ENCODE data around the gene GRK4. TPM values are rescaled to one million over a fixed set of nuclear protein-coding genes. Genes with fewer than 3 reads are reported as not detected.

Gene GRK4
- total and polyA plus RNA-seq, 10 of the 15 experiments (the other 5 are each of a cell fraction or from before 2014, with no cell fraction given), result 1.1 to 4.0 (median 2.5) TPM

- TF ChIP-seq CBX3 (IDR thresholded peaks at IDR 0.05; ENCODE audit: borderline replicate concordance, low read depth), result no peak
- no peak for TF ChIP-seq NR2F1 (conservative IDR thresholded peaks at IDR 0.05)
- TF ChIP-seq RBBP5 (conservative IDR thresholded peaks at IDR 0.05), result no peak
Measured at GRCh38 chr4:2971275-2971674, 7.9 kb downstream of the GRK4 start (continued).

- H3K4me1 ChIP-seq (ENCODE audit: control insufficient read depth, insufficient read depth, low read length), result no peaks in the 10 kb centered on the region
- ChIA-PET POLR2A (no interaction called here), SMC1A (ENCODE audit: uncharacterized antibody, unreplicated experiment) (interaction anchor here (0.7 to 1.9 kb wide), 12 partner anchors 11 to 825 kb away, joined by 3 to 8 read pairs (median 4); partner anchors contain the start of gene GRK4), CTCF (interaction anchor here (0.6 to 4.7 kb wide), 32 partner anchors 9 to 762 kb away, joined by 3 to 54 read pairs (median 5); partner anchors contain the start of genes GRK4 and NOP14), RAD21 (ENCODE audit: unreplicated experiment) (interaction anchor here (0.8 to 1.4 kb wide), 4 partner anchors 14 to 103 kb away, joined by 3 to 7 read pairs (median 4); partner anchors contain the start of genes GRK4 and NOP14)
- H3K36me3 ChIP-seq (ENCODE audit: control insufficient read depth in 2 of 2, insufficient read depth in 2 of 2, low read length in 1 of 2), result no peaks in the 10 kb centered on the region
- ATAC-seq, result no peak
- no peak for DNase-seq (ENCODE audit: low read depth, low spot score)
- no peak for FAIRE-seq
- intact Hi-C loops (cut with micrococcal nuclease; ENCODE audit: unreplicated experiment), result loop anchor here (1.0 kb wide), 1 partner anchor 60 kb away; no protein-coding TSS in a partner anchor
- in situ Hi-C loops (cut with MboI), result loop anchor here (10.0 kb wide), 1 partner anchor 57 kb away; no protein-coding TSS in a partner anchor
- BruUV-seq (replicated peaks), result no TSS peak
- no peak overlapping the region for H3K27ac ChIP-seq (ENCODE audit: control insufficient read depth, insufficient read depth)
- no peak overlapping the region for H3K9ac ChIP-seq (ENCODE audit: control insufficient read depth, insufficient read depth, low read length)
- no peak overlapping the region for H3K4me3 ChIP-seq
- no peaks in the 10 kb centered on the region for H3K27me3 ChIP-seq (replicated peaks in 1 of 2; ENCODE audit: control insufficient read depth in 2 of 2, insufficient read depth in 2 of 2, low read length in 1 of 2)
- H4K20me1 ChIP-seq (ENCODE audit: control insufficient read depth, insufficient read depth), result no peaks in the 10 kb centered on the region
- no peak overlapping the region for H2AFZ ChIP-seq (ENCODE audit: control insufficient read depth, low read depth, low read length)
- no peak overlapping the region for H3K4me2 ChIP-seq (ENCODE audit: control insufficient read depth, insufficient read depth)
- WGBS (ENCODE audit: insufficient coverage, insufficient replicate concordance, low lambda C conversion rate, missing lambda C conversion rate), result 57% methylated on average over 14 of the region's 14 CpGs
- no peaks in the 10 kb centered on the region for H3K79me2 ChIP-seq (ENCODE audit: control insufficient read depth, insufficient read depth, low read length)
- H3K9me3 ChIP-seq (replicated peaks; ENCODE audit: control insufficient read depth, insufficient read depth, low read length), result peaks cover 12% of the 10 kb centered on the region; the same call in 1 of the 3 replicates
- no peak for TF ChIP-seq BACH1 (IDR thresholded peaks at IDR 0.05; ENCODE audit: borderline replicate concordance)
- no peak for TF ChIP-seq ZNF622 (IDR thresholded peaks at IDR 0.05)
- TF ChIP-seq ESRRA (IDR thresholded peaks at IDR 0.05; ENCODE audit: low read length), result no peak
- TF ChIP-seq CHD4 (IDR thresholded peaks at IDR 0.05), result no peak
- no peak for TF ChIP-seq ATF2 (IDR thresholded peaks at IDR 0.05; ENCODE audit: low read length)
- no peak for TF ChIP-seq WRNIP1 (IDR thresholded peaks at IDR 0.05; ENCODE audit: borderline replicate concordance, low read depth, low read length)
- no peak for TF ChIP-seq NBN (IDR thresholded peaks at IDR 0.05)
- no peak for TF ChIP-seq PML (IDR thresholded peaks at IDR 0.05; ENCODE audit: low read length)
- no peak for TF ChIP-seq JUND (IDR thresholded peaks at IDR 0.05; ENCODE audit: low read depth, low read length)
- TF ChIP-seq CEBPZ (IDR thresholded peaks at IDR 0.05; ENCODE audit: low read depth, low read length), result no peak
- TF ChIP-seq LARP7 (IDR thresholded peaks at IDR 0.05), result no peak
- no peak for TF ChIP-seq ETV6 (conservative IDR thresholded peaks at IDR 0.05 in 1 of 2, IDR thresholded peaks at IDR 0.05 in 1 of 2; ENCODE audit: borderline replicate concordance in 1 of 2, low read depth in 1 of 2)
- TF ChIP-seq HDGF (IDR thresholded peaks at IDR 0.05), result no peak
- TF ChIP-seq MTA3 (IDR thresholded peaks at IDR 0.05; ENCODE audit: borderline replicate concordance, low read length), result no peak
- TF ChIP-seq HCFC1 (IDR thresholded peaks at IDR 0.05; ENCODE audit: low read length), result no peak
- TF ChIP-seq IKZF1 (conservative IDR thresholded peaks at IDR 0.05), result no peak
- TF ChIP-seq SMAD5 (IDR thresholded peaks at IDR 0.05; ENCODE audit: low read depth), result no peak
Measured at GRCh38 chr4:2977211-2978088, 14.1 kb downstream of the GRK4 start.
